Fibroblast of gingiva (primary cell): ENCODE data around the gene SNTB2.

ENCODE experiments used
- DNase-seq: peaks from one replicate; pipeline ENCODE4 v3.0.0-alpha.2; 2011; ENCODE audit warnings: low read depth

Gene SNTB2

GRCh38 chr16:69180011-69180338, 7.0 kb upstream of the SNTB2 start:
- no peak for DNase-seq

DNA sequence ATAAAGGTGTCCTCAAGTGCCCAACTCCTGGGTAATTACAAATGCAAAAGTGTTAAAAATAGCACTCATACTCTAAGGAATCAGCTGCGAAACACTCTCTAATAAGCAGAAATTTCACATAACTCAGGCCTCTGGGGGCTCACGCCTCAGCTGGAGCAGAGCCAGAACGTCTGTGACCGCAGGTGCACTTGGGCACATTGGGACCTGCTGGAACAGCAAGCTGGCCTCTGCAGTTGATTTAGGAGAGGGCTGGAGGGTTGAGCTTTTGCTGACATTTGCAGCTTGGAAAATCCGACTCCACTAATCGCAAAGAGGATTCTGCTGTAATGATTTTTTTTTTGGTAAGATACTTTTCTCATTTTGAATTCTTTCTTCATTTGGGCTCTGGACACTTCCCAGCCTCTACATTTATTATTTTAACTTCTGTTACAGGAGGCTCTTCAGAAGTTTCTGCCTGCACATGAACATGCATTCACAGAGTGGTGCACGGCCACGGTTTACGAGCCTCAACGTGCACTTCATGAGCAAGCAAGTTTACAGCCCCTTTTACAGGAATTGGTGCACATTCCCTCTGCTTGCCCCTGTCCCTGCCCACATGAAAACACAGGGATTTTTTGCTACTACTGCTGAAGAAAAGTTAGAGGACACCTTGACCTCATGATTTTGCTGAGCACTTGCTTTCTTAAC, 4.1 kb upstream of the SNTB2 start:
- DNase-seq = no peak

DNA sequence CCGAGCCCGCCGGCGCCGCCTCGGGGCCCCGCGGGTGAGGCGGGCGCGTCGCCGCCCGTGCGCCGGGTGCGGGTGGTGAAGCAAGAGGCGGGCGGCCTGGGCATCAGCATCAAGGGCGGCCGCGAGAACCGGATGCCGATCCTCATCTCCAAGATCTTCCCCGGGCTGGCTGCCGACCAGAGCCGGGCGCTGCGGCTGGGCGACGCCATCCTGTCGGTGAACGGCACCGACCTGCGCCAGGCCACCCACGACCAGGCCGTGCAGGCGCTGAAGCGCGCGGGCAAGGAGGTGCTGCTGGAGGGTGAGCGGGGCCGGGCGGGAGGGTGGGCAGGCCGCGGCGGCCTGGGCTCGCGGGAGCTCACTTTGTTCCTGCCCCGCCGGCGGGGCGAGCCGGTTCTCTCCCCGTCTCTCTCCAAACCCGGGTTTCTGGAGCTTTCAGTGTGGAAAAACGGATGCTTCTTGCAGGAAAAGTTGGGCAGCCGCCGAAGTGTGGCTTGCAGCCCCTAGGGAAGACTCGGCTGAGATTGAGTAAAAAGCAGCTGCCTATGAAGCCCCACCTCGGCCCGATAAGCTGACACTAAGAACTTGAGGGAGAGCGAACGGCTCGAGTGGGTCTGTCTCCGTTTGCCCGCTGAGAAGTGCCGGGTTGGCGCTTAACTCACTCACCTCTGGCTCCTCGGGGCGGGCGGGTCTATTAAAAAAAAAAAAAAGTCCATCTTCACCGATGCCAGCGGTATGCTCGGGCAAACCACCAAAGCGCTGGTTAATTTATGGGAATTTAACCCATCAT, 677 bp downstream of the SNTB2 start:
- peak; percentile 42 for DNase-seq

- DNase-seq = peak; percentile 56
Observed at GRCh38 chr16:69188236-69188549, 1.2 kb downstream of the SNTB2 start.

DNA sequence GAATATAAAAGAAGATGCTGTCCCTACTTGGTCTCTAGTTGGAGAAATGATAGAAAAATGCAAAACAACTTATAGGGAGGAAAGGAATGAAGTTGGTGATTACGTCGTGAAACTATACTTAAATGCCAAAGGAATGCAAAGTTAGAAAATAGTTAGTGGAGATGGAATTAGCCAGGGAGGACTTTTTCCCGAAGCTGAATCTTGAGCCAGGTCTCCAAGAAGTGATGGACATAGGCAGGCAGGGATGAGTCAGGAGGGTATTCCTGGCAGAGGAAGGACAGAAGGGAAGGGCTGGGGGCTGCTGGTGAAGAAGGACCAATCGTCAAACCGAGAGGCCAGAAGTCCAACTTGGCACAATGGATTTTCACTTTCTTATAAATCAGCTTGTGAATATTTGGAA, 1.8 kb downstream of the SNTB2 start:
- no peak for DNase-seq

GRCh38 chr16:69190046-69190588, 3.2 kb downstream of the SNTB2 start:
- no peak for DNase-seq

GRCh38 chr16:69190598-69190997, 3.6 kb downstream of the SNTB2 start:
- DNase-seq = peak; percentile 31

- DNase-seq = no peak
Observed at GRCh38 chr16:69191136-69191535, 4.2 kb downstream of the SNTB2 start.

DNA sequence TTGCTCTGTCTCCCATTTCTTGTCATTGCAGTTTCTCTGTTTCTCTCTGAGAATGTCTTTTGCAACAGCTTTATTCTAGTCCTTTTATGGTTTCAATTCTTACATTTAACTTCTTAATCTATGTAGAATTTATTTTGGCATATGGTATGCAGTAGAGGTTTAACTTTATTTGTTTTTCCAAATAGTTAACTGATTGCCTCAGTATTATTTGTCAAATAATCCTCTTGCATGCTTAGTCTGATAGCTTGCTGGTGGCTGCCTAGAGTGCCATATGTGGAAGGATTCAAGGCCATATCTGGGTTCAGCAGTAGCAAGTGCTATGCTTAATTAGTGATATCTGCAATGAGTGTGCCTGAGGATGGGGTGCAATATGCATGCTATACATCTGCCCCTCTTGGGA, 6.9 kb downstream of the SNTB2 start:
- DNase-seq = peak; percentile 58

- no peak for DNase-seq
Observed at GRCh38 chr16:69194488-69194887, 7.5 kb downstream of the SNTB2 start.

DNA sequence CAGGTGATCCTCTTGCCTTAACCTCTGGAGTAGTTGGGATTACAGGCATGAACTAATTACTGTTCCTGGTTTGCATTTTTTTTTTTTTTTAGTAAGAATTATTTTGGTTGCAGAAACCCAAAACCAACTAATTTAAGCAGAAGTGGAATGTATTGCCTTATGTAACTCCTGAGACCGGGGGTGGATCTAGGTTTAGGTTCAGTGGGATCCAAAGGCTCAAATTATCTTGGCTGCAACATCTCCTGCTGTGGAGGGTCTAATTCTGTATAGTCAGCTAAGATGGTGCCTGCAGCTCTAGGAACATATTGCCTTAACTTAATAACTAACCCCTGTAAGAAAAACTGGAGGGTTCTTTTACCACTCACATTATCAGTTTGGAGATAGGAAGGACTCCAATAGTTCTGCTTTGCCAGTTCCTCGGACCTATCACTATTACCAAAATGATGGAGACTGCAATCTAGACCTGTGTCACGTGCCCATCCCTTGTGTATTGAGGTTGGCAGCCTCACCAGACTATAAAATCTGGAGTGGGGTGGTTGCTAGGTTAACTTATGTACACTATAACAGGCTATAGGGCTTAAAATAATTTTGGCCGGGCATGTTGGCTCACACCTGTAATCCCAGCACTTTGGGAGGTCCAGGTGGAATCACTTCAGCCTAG, 8.5 kb downstream of the SNTB2 start:
- no peak for DNase-seq

DNA sequence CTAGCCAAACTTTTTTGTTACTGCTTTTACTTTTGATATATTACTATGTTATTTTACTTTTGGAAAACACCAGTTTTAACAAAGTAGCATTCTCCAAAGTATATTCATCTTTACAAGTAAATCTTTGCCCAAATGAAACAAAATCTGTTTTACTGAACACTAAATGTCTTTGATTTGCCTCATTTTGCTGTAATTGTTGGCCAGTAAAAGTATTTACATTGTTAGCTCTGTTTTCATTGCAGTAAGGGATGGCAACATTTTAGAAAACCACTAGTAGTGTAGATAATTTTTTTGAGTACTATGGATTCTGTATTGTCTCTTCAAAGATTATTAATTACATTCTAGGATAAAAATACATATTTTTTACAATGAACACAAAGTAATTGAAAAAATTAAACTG, 10.6 kb downstream of the SNTB2 start:
- no peak for DNase-seq

DNA sequence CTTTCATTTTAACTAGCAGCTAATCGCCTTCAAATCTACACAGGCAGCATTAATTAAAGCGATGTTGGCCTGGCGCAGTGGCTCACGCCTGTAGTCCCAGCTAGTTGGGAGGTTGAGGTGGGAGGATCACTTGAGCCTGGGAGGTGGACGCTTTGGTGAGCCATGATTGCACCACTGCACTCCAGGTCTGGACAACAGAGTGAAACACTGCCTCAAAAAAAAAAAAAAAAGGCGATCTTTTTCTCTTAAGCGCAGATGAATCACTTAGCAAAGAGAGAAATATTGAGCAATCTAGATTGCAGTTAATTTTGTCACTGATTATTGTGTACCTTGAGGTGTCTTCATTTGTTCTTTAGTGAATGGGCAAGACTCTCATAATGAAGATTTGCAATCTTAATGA, 12.4 kb downstream of the SNTB2 start:
- DNase-seq = peak; percentile 64

DNA sequence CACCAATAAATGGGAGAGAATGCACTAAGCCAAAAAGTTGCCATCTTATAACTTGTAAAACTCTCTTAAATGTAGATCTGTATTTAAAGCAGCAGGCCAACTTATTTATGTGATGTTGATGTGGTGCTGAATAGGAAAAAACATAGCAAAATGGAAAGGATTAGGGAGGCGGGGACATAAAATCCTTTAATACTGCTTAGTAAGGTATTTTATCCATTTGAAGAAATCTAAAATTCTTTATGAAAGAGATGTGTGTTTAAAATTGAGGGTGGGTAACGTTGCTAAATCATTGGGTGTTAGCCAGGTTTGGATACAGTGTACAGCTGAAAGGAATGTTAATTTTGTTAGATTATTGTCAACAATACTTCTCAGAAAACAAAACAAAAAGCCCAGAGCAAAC, 14.3 kb downstream of the SNTB2 start:
- no peak for DNase-seq

GRCh38 chr16:69201787-69202186, 14.8 kb downstream of the SNTB2 start:
- DNase-seq = no peak

DNA sequence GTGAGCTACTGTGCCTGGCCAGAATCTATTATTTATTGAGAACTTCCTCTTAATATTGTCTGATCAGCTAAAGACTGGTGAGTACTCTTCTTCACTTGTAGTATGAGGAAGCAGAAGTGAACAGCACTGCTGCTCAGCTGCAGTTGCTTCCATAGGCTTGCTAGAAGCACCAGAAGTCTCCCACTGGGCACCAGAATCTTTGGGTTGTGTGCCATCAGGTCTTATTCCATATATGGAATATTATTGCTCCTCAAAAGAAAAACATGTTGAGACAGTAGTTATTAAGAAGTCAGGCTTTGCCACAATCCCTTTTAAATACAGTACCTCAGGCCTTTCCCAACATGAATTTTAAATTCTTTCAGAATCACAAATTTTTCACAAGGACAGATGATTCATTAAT, 17.2 kb downstream of the SNTB2 start:
- no peak for DNase-seq

GRCh38 chr16:69209735-69210134, 22.8 kb downstream of the SNTB2 start:
- no peak for DNase-seq

- no peak for DNase-seq
Observed at GRCh38 chr16:69217433-69217832, 30.5 kb downstream of the SNTB2 start.

- DNase-seq = no peak
Observed at GRCh38 chr16:69219279-69219678, 32.3 kb downstream of the SNTB2 start.

- DNase-seq = peak; percentile 57
Observed at GRCh38 chr16:69223882-69224281, 36.9 kb downstream of the SNTB2 start.

DNA sequence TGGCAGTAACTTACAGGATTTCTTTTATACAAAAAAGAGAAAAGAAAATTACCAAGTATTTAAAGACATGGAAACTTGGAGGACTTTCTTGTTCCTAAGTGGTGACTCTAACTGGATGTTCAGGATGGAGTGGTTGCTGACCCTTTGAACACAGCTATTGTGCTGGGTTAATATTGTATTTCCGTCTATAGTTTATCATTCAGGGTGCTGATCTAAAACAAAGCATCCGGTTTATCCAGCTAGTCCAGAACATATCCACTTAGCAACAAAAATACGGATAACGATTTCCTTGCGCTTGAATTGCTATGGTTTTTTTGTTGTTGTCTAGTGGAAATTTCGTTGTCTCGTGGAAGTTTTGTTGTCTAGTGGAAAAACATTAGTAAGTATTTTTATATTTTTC, 38.2 kb downstream of the SNTB2 start:
- DNase-seq = no peak

GRCh38 chr16:69233124-69233523, 46.2 kb downstream of the SNTB2 start:
- no peak for DNase-seq

DNA sequence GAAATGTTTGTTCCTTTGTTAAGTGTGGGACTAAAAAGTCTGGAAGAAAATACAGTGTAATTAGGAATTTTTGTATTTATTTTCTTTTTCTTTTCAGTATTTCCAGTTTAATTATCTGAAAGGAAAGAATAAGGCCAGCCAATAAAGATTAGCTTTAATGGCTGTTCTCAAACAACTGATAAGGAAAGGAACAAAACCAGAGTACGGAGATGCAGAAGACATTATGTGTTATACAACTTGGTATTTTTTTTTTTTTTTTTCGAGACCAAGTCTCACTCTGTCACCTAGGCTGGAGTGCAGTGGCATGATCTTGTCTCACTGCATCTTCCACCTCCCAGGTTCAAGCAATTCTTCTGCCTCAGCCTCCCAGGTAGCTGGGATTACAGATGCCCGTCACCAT, 47.5 kb downstream of the SNTB2 start:
- no peak for DNase-seq
